HTERT RPE-1 (cell line): ENCODE data around the gene TMEM248.
"Not testable (repeated sequence)": the region's sequence is repeated elsewhere in the genome, so short reads cannot be mapped to it uniquely, and the experiment has no call there.

ENCODE experiments used
- in situ Hi-C: fragments of 300-500 bp; cut with MboI; formaldehyde crosslinking; loops from 4 replicates; pipeline ENCODE4 v1.14.3; 2020; ENCODE audit warnings: low sequenced_read_pairs

The TMEM248 gene

GRCh38 chr7:66995050-66995776 is 74.2 kb downstream of the TMEM248 start, which contains the start of gene SBDS:
TSS of gene SBDS (minus strand) at chr7:66995586. CDS start at chr7:66995417, 169 bp downstream.
- in situ Hi-C loops: not testable (repeated sequence)

- in situ Hi-C loops: not testable (repeated sequence)
Measured at GRCh38 chr7:66996444-66997191, 75.6 kb downstream of the TMEM248 start, which contains the start of gene TYW1. TSS of gene TYW1 (plus strand) at chr7:66996833. CDS start at chr7:66996979, 146 bp downstream.

- in situ Hi-C loops: not testable (repeated sequence)
Measured at GRCh38 chr7:67000601-67001258, 79.7 kb downstream of the TMEM248 start.

GRCh38 chr7:67004145-67004544 is 83.1 kb downstream of the TMEM248 start:
- in situ Hi-C loops: not testable (repeated sequence)

- in situ Hi-C loops: no loop called here
Measured at GRCh38 chr7:67006965-67007364, 85.9 kb downstream of the TMEM248 start.
